OCI-LY7 (cell line): Measurements from ENCODE around the gene ZBTB3. TPM values are rescaled to one million over a fixed set of nuclear protein-coding genes. Genes with fewer than 3 reads are reported as not detected.

ENCODE experiments used
- BruUV-seq: library from RNA; stranded (reverse); fragments of 400-500 nt; replicated peaks from 2 replicates; lab custom pipeline; 2021; lab: Mats Ljungman, UMichigan
- CTCF ChIA-PET: fragments of 300-600 bp; sonication (Branson Sonifier 250); formaldehyde crosslinking; loops from one replicate; lab custom pipeline; 2022; ENCODE audit warnings: antibody characterized with exemption; ENCODE audit not compliant: unreplicated experiment; lab: Charles Lee
- POLR2A ChIA-PET: fragments of 300-600 bp; sonication (Branson Sonifier 250); formaldehyde crosslinking; loops from one replicate; lab custom pipeline; 2022; ENCODE audit warnings: antibody characterized with exemption; lab: Charles Lee
- DNase-seq: peaks from one replicate; pipeline ENCODE4 v3.0.0-alpha.2; 2015; ENCODE audit warnings: low spot score
- H2AFZ ChIP-seq: fragments of 200-600 bp; sonication (generic), shearing (Covaris generic); 2 replicates; pipeline ENCODE4 v1.6.1; 2014; ENCODE audit warnings: mild to moderate bottlenecking, antibody characterized with exemption, low read length, moderate library complexity
- H3K27ac ChIP-seq: fragments of 200-600 bp; sonication (generic); 2 replicates; pipeline ENCODE4 v1.5.1; 2014; ENCODE audit warnings: mixed run types, low read depth, mild to moderate bottlenecking, moderate library complexity, low read length, inconsistent platforms; ENCODE audit not compliant: poor library complexity, severe bottlenecking
- H3K36me3 ChIP-seq: fragments of 200-600 bp; sonication (generic); 2 replicates; pipeline ENCODE4 v1.6.1; 2014; ENCODE audit warnings: mild to moderate bottlenecking, antibody characterized with exemption, low read length, moderate library complexity, mixed read lengths; ENCODE audit not compliant: insufficient read depth
- H3K4me1 ChIP-seq: fragments of 200-600 bp; sonication (generic); 2 replicates; pipeline ENCODE4 v1.5.1; 2014; ENCODE audit warnings: mild to moderate bottlenecking, low read length; ENCODE audit not compliant: insufficient read depth, poor library complexity, severe bottlenecking
- H3K4me2 ChIP-seq: fragments of 200-600 bp; sonication (generic); 2 replicates; pipeline ENCODE4 v1.6.1; 2014; ENCODE audit warnings: mild to moderate bottlenecking, low read length
- H3K4me3 ChIP-seq: fragments of 200-600 bp; sonication (generic); 2 replicates; pipeline ENCODE4 v1.5.1; 2014; ENCODE audit warnings: mild to moderate bottlenecking, low read depth, low read length; ENCODE audit not compliant: poor library complexity, severe bottlenecking
- H3K79me2 ChIP-seq: fragments of 200-600 bp; sonication (generic); 2 replicates; pipeline ENCODE4 v1.6.1; 2016; ENCODE audit warnings: low read depth, mild to moderate bottlenecking, low read length, moderate library complexity, mixed read lengths; ENCODE audit not compliant: insufficient read depth
- H3K9me2 ChIP-seq: fragments of 200-600 bp; sonication (generic); 2 replicates; pipeline ENCODE4 v1.6.1; 2016; ENCODE audit warnings: mild to moderate bottlenecking, low read length, mixed read lengths; ENCODE audit not compliant: insufficient read depth
- H3K9me3 ChIP-seq: fragments of 200-600 bp; sonication (generic); 2 replicates; pipeline ENCODE4 v1.6.1; 2014; ENCODE audit warnings: mild to moderate bottlenecking, mixed run types, low read length, mixed read lengths
- H4K20me1 ChIP-seq: fragments of 200-600 bp; sonication (generic); 2 replicates; pipeline ENCODE4 v1.6.1; 2014; ENCODE audit warnings: mild to moderate bottlenecking, antibody characterized with exemption, low read length, moderate library complexity, mixed read lengths; ENCODE audit not compliant: insufficient read depth
- CTCF ChIP-seq: fragments of 200-600 bp; sonication (generic); conservative IDR thresholded peaks from 2 replicates; pipeline ENCODE4 v1.5.1; 2014; ENCODE audit warnings: mild to moderate bottlenecking, antibody characterized with exemption, low read length, moderate library complexity, mixed read lengths
- EZH2phosphoT487 ChIP-seq: fragments of 200-600 bp; sonication (generic); IDR thresholded peaks from 2 replicates; pipeline ENCODE4 v1.6.1; 2018; ENCODE audit warnings: low read depth, borderline replicate concordance, mild to moderate bottlenecking, mixed run types, antibody characterized with exemption, low read length, moderate library complexity, mixed read lengths
- intact Hi-C: fragments of 100-400 bp; cut with micrococcal nuclease; formaldehyde crosslinking; loops from one replicate; pipeline ENCODE4 v1.10.0; 2022; ENCODE audit not compliant: unreplicated experiment
- total RNA-seq, 2 experiments: library from RNA; depleted of rRNA in 1 of 2; stranded (reverse); fragments of >200 nt in 1 of 2; shearing (Covaris generic) in 1 of 2; gene quantifications; 2 replicates each; pipeline ENCODE4 v1.2.3, GENCODE V29; 2014 to 2022

ZBTB3 gene
- total RNA-seq, 2 experiments from 2014 or later: 11.3 to 11.8 TPM

- no peak overlapping the region for H3K4me3 ChIP-seq
- peaks cover 30% of the 10 kb centered on the region; the same call in 1 of the 2 replicates for H3K79me2 ChIP-seq
- H2AFZ ChIP-seq: no peak overlapping the region
- no TSS peak for BruUV-seq
- POLR2A ChIA-PET: interaction anchor here (0.6 to 1.4 kb wide), 4 partner anchors 14 to 109 kb away, joined by 3 to 7 read pairs (median 4); no protein-coding TSS in a partner anchor
- peak overlapping the region; percentile 18 for H3K27ac ChIP-seq
- DNase-seq: no peak
- H3K36me3 ChIP-seq: peaks cover 57% of the 10 kb centered on the region
- intact Hi-C loops: loop anchor here (5.0 kb wide), 2 partner anchors 112 to 233 kb away; partner anchors contain the start of gene UBXN1
- H3K9me2 ChIP-seq: no peaks in the 10 kb centered on the region
- H3K9me3 ChIP-seq: no peaks in the 10 kb centered on the region
- H3K4me1 ChIP-seq: peaks cover 42% of the 10 kb centered on the region
- no peaks in the 10 kb centered on the region for H4K20me1 ChIP-seq
- TF ChIP-seq CTCF: peak; percentile 25; the same call in 1 of the 2 replicates
- no peak for TF ChIP-seq EZH2phosphoT487
- CTCF ChIA-PET: interaction anchor here (0.6 kb wide), 1 partner anchor 233 kb away, joined by 5 read pairs; no protein-coding TSS in a partner anchor
- H3K4me2 ChIP-seq: peak overlapping the region; percentile 36; the same call in 1 of the 2 replicates
Observed at GRCh38 chr11:62788991-62789390, 35.0 kb upstream of the ZBTB3 start.

- peak within 1 kb of the TSS; percentile 97 for H3K4me3 ChIP-seq
- BruUV-seq: no TSS peak
Observed at GRCh38 chr11:62787005-62787759, 33.2 kb upstream of the ZBTB3 start, which contains the start of gene TMEM179B. TMEM179B (plus strand) TSS chr11:62787402; CDS start chr11:62787432, 30 bp downstream.

More at GRCh38 chr11:62787005-62787759, 33.2 kb upstream of the ZBTB3 start, which contains the start of gene TMEM179B:
- Histone ChIP-seq H3K9me3 (no peaks in the 10 kb centered on the region), H3K79me2 (peaks cover 30% of the 10 kb centered on the region; the same call in 1 of the 2 replicates), H2AFZ (peak within 1 kb of the TSS; percentile 47; the same call in 1 of the 2 replicates), H4K20me1 (no peaks in the 10 kb centered on the region), H3K4me2 (peak within 1 kb of the TSS; percentile 80), H3K27ac (peak within 1 kb of the TSS; percentile 79), H3K36me3 (peaks cover 51% of the 10 kb centered on the region), H3K4me1 (peaks cover 37% of the 10 kb centered on the region), H3K9me2 (no peaks in the 10 kb centered on the region)
- DNase-seq: peak; percentile 99
- CTCF ChIA-PET: interaction anchor here (1.0 to 1.4 kb wide), 3 partner anchors 25 to 76 kb away, joined by 3 to 4 read pairs (median 3); no protein-coding TSS in a partner anchor
- POLR2A ChIA-PET: interaction anchor here (0.5 to 1.7 kb wide), 7 partner anchors 19 to 1428 kb away, joined by 3 to 10 read pairs (median 4); partner anchors contain the start of gene ZBTB3
- peak; percentile 33; the same call in 1 of the 2 replicates for TF ChIP-seq CTCF
- TF ChIP-seq EZH2phosphoT487: no peak
- intact Hi-C loops: loop anchor here (2.0 to 5.0 kb wide), 5 partner anchors 18 to 235 kb away; partner anchors contain the start of genes HNRNPUL2, NXF1 and UBXN1
